Measurements from ENCODE around the gene COL28A1.

Gene COL28A1

GRCh38 chr7:7569081-7569527, 33.4 kb upstream of the COL28A1 start:
- H3K27ac ChIP-seq (ENCODE audit: low read depth, low read length, severe bottlenecking) = no peak overlapping the region
- WGBS, 2 experiments (ENCODE audit: insufficient coverage in 2 of 2) = 90 to 93% methylated on average over 3 to 4 of the region's 5 CpGs
- peaks cover 3% of the 10 kb centered on the region for H3K9me3 ChIP-seq (ENCODE audit: control insufficient read depth, low read length)
- peaks cover 30% of the 10 kb centered on the region for H3K36me3 ChIP-seq (ENCODE audit: control insufficient read depth, insufficient read depth, low read length)
- peaks cover 16% of the 10 kb centered on the region for H3K4me1 ChIP-seq (ENCODE audit: control insufficient read depth, insufficient read depth, low read length, poor library complexity, severe bottlenecking)
- no peak overlapping the region for H3K4me3 ChIP-seq (ENCODE audit: extremely low read depth, insufficient read depth, low read length, poor library complexity, severe bottlenecking)

DNA sequence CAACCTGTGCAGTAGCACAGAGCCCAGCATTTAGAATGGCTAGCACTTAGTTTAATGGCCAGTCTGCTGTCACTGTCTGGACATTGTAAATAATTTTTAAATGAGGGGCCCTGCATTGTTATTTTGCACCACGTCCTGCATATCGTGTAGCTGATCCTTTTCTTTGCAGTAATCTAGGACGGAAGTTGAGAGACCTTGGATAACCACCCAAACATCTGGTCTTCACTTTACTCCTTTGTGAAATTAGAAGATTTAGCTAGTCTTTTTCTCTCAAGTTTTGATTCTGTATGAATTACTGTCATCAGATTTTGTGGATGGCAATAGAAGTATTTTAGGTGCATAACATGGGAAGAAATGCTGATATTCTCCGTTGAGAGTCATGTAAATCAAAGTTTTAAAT, 32.9 kb upstream of the COL28A1 start:
- peaks cover 20% of the 10 kb centered on the region for H3K4me1 ChIP-seq (ENCODE audit: control insufficient read depth, insufficient read depth, low read length, poor library complexity, severe bottlenecking)
- H3K4me3 ChIP-seq (ENCODE audit: extremely low read depth, insufficient read depth, low read length, poor library complexity, severe bottlenecking) = peak overlapping the region; percentile 75
- H3K36me3 ChIP-seq (ENCODE audit: control insufficient read depth, insufficient read depth, low read length) = peaks cover 29% of the 10 kb centered on the region
- H3K27ac ChIP-seq (ENCODE audit: low read depth, low read length, severe bottlenecking) = no peak overlapping the region
- 100% methylated on average over 1 to 2 of the region's 4 CpGs for WGBS, 2 experiments (ENCODE audit: insufficient coverage in 2 of 2)
- peaks cover 3% of the 10 kb centered on the region for H3K9me3 ChIP-seq (ENCODE audit: control insufficient read depth, low read length)

- 83 to 89% methylated on average over 1 of the region's 2 CpGs for WGBS, 2 experiments (ENCODE audit: insufficient coverage in 2 of 2)
Observed at GRCh38 chr7:7567898-7568531, 32.3 kb upstream of the COL28A1 start.

DNA sequence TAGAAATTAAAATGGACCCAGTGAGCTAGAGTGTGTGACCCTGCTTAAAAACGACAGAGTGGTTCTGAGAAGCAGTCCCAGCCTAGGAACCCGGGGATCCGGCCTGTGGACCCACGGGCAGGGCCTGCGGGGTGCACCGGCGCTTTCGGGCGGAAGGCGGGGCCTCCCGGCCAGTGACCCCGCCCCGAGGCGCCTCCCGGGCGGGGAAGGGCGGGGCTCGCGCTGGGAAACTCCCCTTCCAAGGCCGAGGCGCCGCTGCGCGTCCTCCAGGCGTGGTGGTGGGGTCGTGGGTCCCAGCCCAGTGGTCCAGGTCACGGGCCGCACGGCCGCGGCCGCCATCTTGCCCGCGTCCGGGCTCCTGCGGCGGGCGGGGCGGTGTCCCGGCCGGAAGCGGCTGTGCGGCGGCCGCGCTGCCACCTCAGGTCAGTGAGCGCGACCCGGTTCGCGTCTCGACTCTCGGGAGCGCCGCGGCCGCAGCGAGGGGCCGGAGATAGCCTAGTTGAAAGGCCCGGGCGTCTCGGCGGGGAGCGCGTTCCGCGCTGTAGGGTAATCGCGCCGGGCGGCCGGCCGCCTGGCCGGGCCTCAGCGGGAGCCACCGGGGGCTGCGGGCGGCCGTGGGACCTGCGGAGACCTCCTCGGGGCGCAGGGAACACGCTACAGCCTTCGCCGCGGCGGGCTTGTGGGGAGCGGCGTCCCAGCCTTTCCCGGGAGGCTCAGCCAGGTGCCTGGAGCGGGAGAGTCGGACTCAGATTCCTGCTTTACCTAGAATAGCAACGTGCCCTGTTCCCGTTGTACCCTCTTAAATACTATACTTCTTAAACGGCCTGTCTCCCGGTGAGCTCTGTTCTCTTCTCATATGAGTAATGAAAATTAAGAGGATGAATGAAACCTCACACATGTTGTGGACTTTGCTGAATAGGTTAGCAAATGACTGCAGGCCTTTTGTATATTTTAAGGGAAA, 31.3 kb upstream of the COL28A1 start, which contains the start of gene MIOS:
Gene MIOS (plus strand): TSS at position 234 of the 961 bp plus-strand sequence. CDS start 5,592 bp downstream, outside the sequence.
- peaks cover 20% of the 10 kb centered on the region for H3K4me1 ChIP-seq (ENCODE audit: control insufficient read depth, insufficient read depth, low read length, poor library complexity, severe bottlenecking)
- peaks cover 15% of the 10 kb centered on the region for H3K36me3 ChIP-seq (ENCODE audit: control insufficient read depth, insufficient read depth, low read length)
- H3K27ac ChIP-seq (ENCODE audit: low read depth, low read length, severe bottlenecking) = peak within 1 kb of the TSS; percentile 82
- 1% methylated on average over 57 to 74 of the region's 96 CpGs for whole genome bisulfite sequencing, 2 experiments (ENCODE audit: insufficient coverage in 2 of 2)
- peak within 1 kb of the TSS; percentile 75 for H3K4me3 ChIP-seq (ENCODE audit: extremely low read depth, insufficient read depth, low read length, poor library complexity, severe bottlenecking)
- H3K9me3 ChIP-seq (ENCODE audit: control insufficient read depth, low read length) = peaks cover 3% of the 10 kb centered on the region

More at GRCh38 chr7:7567898-7568531, 32.3 kb upstream of the COL28A1 start:
- H3K4me3 ChIP-seq (ENCODE audit: extremely low read depth, insufficient read depth, low read length, poor library complexity, severe bottlenecking) = peak overlapping the region; percentile 75
- peaks cover 20% of the 10 kb centered on the region for H3K4me1 ChIP-seq (ENCODE audit: control insufficient read depth, insufficient read depth, low read length, poor library complexity, severe bottlenecking)
- no peak overlapping the region for H3K27ac ChIP-seq (ENCODE audit: low read depth, low read length, severe bottlenecking)
- H3K9me3 ChIP-seq (ENCODE audit: control insufficient read depth, low read length) = peaks cover 3% of the 10 kb centered on the region
- H3K36me3 ChIP-seq (ENCODE audit: control insufficient read depth, insufficient read depth, low read length) = peaks cover 24% of the 10 kb centered on the region

DNA sequence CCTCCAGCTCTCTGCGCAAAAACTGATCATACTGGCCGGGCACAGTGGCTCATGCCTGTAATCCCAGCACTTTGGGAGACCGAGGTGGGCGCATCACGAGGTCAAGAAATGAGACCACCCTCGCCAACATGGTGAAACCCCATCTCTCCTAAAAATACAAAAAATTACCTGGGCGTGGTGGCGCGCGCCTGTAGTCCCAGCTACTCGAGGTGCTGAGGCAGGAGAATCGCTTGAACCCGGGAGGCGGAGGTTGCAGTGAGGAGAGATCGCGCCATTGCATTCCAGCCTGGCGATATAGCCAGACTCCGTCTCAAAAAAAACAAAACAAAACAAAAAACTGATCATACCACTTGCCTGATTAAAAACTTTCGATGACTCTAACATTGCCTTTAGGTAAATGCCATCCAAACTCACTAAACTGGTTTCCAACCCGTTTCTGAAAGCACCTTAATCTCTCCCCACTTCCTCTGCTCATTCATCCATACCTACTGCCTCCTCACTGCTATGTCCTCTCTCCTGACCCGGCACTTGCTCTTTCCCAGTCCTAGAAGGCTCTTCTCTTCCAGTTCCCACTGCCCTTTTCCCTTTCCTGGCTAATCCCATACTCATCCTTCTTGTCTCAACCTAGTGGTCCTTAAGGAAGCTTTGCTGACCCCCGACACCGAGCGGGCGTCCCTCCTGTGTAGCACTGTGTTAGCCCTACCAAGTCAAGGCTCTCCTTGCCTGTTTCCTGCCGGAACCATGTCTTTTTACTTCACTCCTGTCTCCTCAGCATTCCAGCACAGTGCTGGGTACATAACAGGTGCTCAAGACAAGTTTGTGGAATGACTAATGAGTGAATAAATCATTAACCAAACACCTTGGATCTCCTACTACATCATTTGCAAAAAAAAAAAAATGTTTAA, 30.3 kb upstream of the COL28A1 start:
- H3K4me1 ChIP-seq (ENCODE audit: control insufficient read depth, insufficient read depth, low read length, poor library complexity, severe bottlenecking) = peaks cover 20% of the 10 kb centered on the region
- peaks cover 3% of the 10 kb centered on the region for H3K9me3 ChIP-seq (ENCODE audit: control insufficient read depth, low read length)
- H3K36me3 ChIP-seq (ENCODE audit: control insufficient read depth, insufficient read depth, low read length) = peaks cover 15% of the 10 kb centered on the region
- peak overlapping the region; percentile 75 for H3K4me3 ChIP-seq (ENCODE audit: extremely low read depth, insufficient read depth, low read length, poor library complexity, severe bottlenecking)
- 92 to 93% methylated on average over 23 to 26 of the region's 26 CpGs for WGBS, 2 experiments (ENCODE audit: insufficient coverage in 2 of 2)
- H3K27ac ChIP-seq (ENCODE audit: low read depth, low read length, severe bottlenecking) = no peak overlapping the region

GRCh38 chr7:7565018-7565680, 29.5 kb upstream of the COL28A1 start:
- peaks cover 8% of the 10 kb centered on the region for H3K36me3 ChIP-seq (ENCODE audit: control insufficient read depth, insufficient read depth, low read length)
- no peaks in the 10 kb centered on the region for H3K9me3 ChIP-seq (ENCODE audit: control insufficient read depth, low read length)
- no peak overlapping the region for H3K27ac ChIP-seq (ENCODE audit: low read depth, low read length, severe bottlenecking)
- H3K4me3 ChIP-seq (ENCODE audit: extremely low read depth, insufficient read depth, low read length, poor library complexity, severe bottlenecking) = no peak overlapping the region
- H3K4me1 ChIP-seq (ENCODE audit: control insufficient read depth, insufficient read depth, low read length, poor library complexity, severe bottlenecking) = peaks cover 20% of the 10 kb centered on the region
- WGBS, 2 experiments (ENCODE audit: insufficient coverage in 2 of 2) = 90 to 98% methylated on average over 4 of the region's 4 CpGs

DNA sequence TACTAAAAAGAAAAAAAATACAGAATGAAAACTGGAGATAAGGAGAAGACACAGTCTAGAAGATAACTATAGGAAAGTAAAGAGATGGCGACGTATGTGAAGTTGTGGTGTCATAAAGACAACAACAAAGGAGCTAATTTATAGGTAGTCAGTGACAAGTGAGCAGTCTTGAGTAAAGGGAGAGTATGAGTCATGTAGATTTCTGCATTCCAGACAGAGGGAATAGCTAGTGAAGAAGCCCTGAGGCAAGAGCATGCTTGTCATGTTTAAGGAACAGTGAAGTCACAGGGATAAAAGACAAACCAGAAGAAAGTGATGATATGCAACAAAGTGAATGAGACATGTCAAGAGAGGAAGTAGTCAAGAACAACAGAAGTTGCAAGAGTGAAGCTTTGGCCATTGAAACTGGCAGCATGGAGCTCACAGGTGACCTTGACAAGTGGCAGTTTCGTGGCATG, 28.7 kb upstream of the COL28A1 start:
- H3K27ac ChIP-seq (ENCODE audit: low read depth, low read length, severe bottlenecking) = peak overlapping the region; percentile 57
- H3K4me1 ChIP-seq (ENCODE audit: control insufficient read depth, insufficient read depth, low read length, poor library complexity, severe bottlenecking) = peaks cover 20% of the 10 kb centered on the region
- WGBS, 2 experiments (ENCODE audit: insufficient coverage in 2 of 2) = 79 to 85% methylated on average over 3 of the region's 3 CpGs
- H3K9me3 ChIP-seq (ENCODE audit: control insufficient read depth, low read length) = no peaks in the 10 kb centered on the region
- H3K36me3 ChIP-seq (ENCODE audit: control insufficient read depth, insufficient read depth, low read length) = peaks cover under 1% of the 10 kb centered on the region
- no peak overlapping the region for H3K4me3 ChIP-seq (ENCODE audit: extremely low read depth, insufficient read depth, low read length, poor library complexity, severe bottlenecking)

DNA sequence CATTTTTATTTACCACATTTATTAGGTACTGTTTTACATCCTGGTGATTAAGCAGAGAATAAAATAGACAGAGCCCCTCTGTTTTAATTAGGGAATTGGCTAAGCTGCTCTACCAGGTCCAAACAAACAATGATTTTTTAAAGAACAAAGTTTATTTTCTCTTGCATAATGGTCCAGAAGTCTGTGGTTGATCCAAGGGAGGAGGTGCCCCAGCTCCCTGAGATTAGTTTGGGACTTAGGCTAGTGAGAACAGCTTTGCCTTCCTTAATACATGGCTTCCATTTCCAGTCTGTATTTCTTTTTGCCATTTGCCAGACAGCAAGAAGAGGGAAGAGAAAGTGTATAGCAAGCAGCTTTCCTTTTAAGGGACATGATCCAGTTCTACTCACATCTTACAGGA, 28.1 kb upstream of the COL28A1 start:
- H3K4me3 ChIP-seq (ENCODE audit: extremely low read depth, insufficient read depth, low read length, poor library complexity, severe bottlenecking) = no peak overlapping the region
- peak overlapping the region; percentile 55 for H3K27ac ChIP-seq (ENCODE audit: low read depth, low read length, severe bottlenecking)
- peaks cover 20% of the 10 kb centered on the region for H3K4me1 ChIP-seq (ENCODE audit: control insufficient read depth, insufficient read depth, low read length, poor library complexity, severe bottlenecking)
- H3K36me3 ChIP-seq (ENCODE audit: control insufficient read depth, insufficient read depth, low read length) = no peaks in the 10 kb centered on the region
- H3K9me3 ChIP-seq (ENCODE audit: control insufficient read depth, low read length) = no peaks in the 10 kb centered on the region

- H3K4me3 ChIP-seq (ENCODE audit: extremely low read depth, insufficient read depth, low read length, poor library complexity, severe bottlenecking) = no peak overlapping the region
- no peaks in the 10 kb centered on the region for H3K9me3 ChIP-seq (ENCODE audit: control insufficient read depth, low read length)
- 95 to 100% methylated on average over 1 to 2 of the region's 5 CpGs for WGBS, 2 experiments (ENCODE audit: insufficient coverage in 2 of 2)
- no peak overlapping the region for H3K27ac ChIP-seq (ENCODE audit: low read depth, low read length, severe bottlenecking)
- no peaks in the 10 kb centered on the region for H3K36me3 ChIP-seq (ENCODE audit: control insufficient read depth, insufficient read depth, low read length)
- H3K4me1 ChIP-seq (ENCODE audit: control insufficient read depth, insufficient read depth, low read length, poor library complexity, severe bottlenecking) = peaks cover 18% of the 10 kb centered on the region
Observed at GRCh38 chr7:7563269-7563668, 27.6 kb upstream of the COL28A1 start.

GRCh38 chr7:7562736-7563135, 27.1 kb upstream of the COL28A1 start:
- no peak overlapping the region for H3K4me3 ChIP-seq (ENCODE audit: extremely low read depth, insufficient read depth, low read length, poor library complexity, severe bottlenecking)
- H3K36me3 ChIP-seq (ENCODE audit: control insufficient read depth, insufficient read depth, low read length) = no peaks in the 10 kb centered on the region
- WGBS, 2 experiments (ENCODE audit: insufficient coverage in 2 of 2) = 89% methylated on average over 3 of the region's 3 CpGs; no CpG with 5 or more reads in 1 of the 2 experiments
- no peaks in the 10 kb centered on the region for H3K9me3 ChIP-seq (ENCODE audit: control insufficient read depth, low read length)
- H3K4me1 ChIP-seq (ENCODE audit: control insufficient read depth, insufficient read depth, low read length, poor library complexity, severe bottlenecking) = peaks cover 14% of the 10 kb centered on the region
- H3K27ac ChIP-seq (ENCODE audit: low read depth, low read length, severe bottlenecking) = no peak overlapping the region

Measured in mesodermal cell (in vitro differentiated cells).